GM06990 (cell line): ENCODE results near the gene HS6ST2.

ENCODE experiments used
- DNase-seq: peaks from one replicate; pipeline ENCODE4 v3.0.0-alpha.2; 2011; ENCODE audit not compliant: insufficient read length; ENCODE audit errors: extremely low read depth
- H3K27me3 ChIP-seq: replicated peaks from 2 replicates; pipeline ENCODE4 v1.6.0; 2011; ENCODE audit warnings: low read length; ENCODE audit not compliant: control insufficient read depth, insufficient read depth
- H3K36me3 ChIP-seq: 2 replicates; pipeline ENCODE4 v1.5.1; 2011; ENCODE audit warnings: low read length; ENCODE audit not compliant: control insufficient read depth, insufficient read depth
- H3K4me3 ChIP-seq: replicated peaks from 2 replicates; pipeline ENCODE4 v1.5.1; 2011; ENCODE audit warnings: low read depth, mild to moderate bottlenecking, control low read depth, low read length
- TF ChIP-seq, protein P1 (sequence below): IDR thresholded peaks from 2 replicates; pipeline ENCODE4 v1.5.1; 2011; ENCODE audit warnings: low read length, control low read depth, mild to moderate bottlenecking, inconsistent platforms; ENCODE audit not compliant: insufficient read depth, poor library complexity, severe bottlenecking

HS6ST2 gene

DNA sequence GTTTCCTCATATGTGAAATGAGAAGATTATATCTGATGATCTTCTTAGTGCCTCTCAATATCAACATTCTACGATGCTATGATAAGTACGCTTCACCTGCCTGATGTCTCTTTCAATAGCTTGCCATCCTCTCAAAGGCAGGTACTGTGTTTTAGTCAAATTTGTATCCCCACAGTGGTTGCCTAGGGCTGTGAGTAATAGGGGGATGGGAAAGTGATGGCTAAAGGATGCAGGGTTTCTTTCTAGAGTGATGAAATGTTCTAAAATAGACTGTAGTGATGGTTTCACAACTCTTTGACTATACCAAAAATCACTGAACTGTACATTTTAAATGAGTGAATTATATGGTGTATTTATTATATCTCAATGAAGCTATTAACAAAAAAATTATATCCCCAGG, 142.8 kb downstream of the HS6ST2 start:
- Histone ChIP-seq H3K27me3 (no peaks in the 10 kb centered on the region; the same call in 1 of the 2 replicates), H3K36me3 (no peaks in the 10 kb centered on the region)
- TF ChIP-seq, protein P1, sequence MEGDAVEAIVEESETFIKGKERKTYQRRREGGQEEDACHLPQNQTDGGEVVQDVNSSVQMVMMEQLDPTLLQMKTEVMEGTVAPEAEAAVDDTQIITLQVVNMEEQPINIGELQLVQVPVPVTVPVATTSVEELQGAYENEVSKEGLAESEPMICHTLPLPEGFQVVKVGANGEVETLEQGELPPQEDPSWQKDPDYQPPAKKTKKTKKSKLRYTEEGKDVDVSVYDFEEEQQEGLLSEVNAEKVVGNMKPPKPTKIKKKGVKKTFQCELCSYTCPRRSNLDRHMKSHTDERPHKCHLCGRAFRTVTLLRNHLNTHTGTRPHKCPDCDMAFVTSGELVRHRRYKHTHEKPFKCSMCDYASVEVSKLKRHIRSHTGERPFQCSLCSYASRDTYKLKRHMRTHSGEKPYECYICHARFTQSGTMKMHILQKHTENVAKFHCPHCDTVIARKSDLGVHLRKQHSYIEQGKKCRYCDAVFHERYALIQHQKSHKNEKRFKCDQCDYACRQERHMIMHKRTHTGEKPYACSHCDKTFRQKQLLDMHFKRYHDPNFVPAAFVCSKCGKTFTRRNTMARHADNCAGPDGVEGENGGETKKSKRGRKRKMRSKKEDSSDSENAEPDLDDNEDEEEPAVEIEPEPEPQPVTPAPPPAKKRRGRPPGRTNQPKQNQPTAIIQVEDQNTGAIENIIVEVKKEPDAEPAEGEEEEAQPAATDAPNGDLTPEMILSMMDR, result no peak

DNA sequence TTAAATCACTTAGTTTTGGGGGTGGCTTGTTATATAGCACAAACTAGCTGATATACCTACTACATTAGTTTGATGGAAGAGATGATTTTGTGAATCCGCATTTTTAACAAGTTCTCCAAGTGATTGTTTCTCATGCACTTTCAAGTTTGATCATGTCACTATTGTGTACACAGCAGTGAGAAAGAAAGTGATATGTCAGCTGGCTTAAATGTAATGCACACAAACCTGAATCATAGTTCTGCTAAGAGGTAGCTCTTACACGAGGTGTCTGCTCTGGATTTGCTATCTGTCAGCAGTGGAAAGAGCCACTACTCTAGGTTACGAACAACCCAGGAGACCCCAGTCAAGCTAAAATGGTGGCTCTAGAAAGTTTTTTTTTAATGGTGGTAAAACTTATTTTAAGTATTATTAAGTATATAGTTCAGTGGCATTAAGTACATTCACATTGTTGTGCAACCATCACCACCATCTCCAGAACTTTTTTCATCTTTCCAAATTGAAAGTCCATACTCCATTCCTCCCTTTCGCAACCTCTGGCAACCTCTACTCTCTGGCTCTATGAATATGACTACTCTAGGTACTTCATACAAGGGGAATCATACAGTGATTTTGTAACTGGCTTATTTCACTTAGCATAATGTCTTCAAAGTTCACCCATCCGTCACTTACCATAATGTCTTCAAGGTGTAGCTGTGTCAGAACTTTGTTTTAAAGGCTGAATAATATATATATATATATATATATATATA, 147.3 kb downstream of the HS6ST2 start:
- Histone ChIP-seq H3K27me3 (no peaks in the 10 kb centered on the region), H3K4me3 (no peak overlapping the region), H3K36me3 (no peaks in the 10 kb centered on the region)
- TF ChIP-seq, protein P1, result no peak
- DNase-seq, result no peak

More for the DNA sequence above, 142.8 kb downstream of the HS6ST2 start:
- H3K4me3 ChIP-seq, result no peak overlapping the region
- DNase-seq, result peak; percentile 9

DNA sequence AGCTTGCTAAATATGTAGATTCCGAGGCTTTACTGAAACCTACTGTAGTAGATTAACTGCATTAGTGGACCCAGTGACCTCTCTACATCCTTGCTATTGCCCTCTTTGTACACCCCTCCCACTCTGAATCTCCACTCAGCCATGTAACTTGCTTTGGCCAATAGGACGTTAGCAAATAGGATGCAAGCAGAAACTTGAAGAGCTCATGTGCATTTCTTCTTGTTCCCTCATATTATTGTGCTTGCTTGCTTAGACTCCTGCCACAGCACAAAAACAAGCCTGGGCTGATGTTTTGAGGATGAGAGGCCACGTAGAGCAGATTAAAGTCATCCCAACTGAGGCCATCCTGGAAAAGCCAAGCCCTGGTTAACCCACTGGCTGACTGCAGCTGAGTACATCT, 147.9 kb downstream of the HS6ST2 start:
- TF ChIP-seq, protein P1, result no peak
- H3K4me3 ChIP-seq, result no peak overlapping the region
- no peaks in the 10 kb centered on the region for H3K36me3 ChIP-seq
- no peaks in the 10 kb centered on the region for H3K27me3 ChIP-seq
- no peak for DNase-seq

DNA sequence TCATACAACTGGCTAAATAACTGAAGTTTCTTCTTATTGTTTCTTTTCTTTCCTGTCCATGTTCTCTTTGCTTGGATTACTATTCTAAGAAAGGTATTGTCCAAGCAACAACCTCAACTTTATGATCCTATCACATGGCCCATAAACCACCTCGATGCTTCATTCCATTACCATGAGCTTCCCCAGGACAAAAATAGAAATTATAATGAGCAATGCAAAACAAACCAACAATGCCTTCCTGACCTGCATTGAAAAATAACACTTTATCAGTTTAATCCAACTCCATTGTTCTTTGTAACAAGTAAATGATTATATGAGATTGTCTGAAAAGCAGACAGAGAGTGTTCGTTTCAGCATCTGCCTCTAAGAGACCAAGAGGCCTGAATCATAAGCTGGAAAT, 148.8 kb downstream of the HS6ST2 start:
- Histone ChIP-seq H3K4me3 (no peak overlapping the region), H3K27me3 (no peaks in the 10 kb centered on the region), H3K36me3 (no peaks in the 10 kb centered on the region)
- TF ChIP-seq, protein P1, result no peak
- DNase-seq, result no peak

DNA sequence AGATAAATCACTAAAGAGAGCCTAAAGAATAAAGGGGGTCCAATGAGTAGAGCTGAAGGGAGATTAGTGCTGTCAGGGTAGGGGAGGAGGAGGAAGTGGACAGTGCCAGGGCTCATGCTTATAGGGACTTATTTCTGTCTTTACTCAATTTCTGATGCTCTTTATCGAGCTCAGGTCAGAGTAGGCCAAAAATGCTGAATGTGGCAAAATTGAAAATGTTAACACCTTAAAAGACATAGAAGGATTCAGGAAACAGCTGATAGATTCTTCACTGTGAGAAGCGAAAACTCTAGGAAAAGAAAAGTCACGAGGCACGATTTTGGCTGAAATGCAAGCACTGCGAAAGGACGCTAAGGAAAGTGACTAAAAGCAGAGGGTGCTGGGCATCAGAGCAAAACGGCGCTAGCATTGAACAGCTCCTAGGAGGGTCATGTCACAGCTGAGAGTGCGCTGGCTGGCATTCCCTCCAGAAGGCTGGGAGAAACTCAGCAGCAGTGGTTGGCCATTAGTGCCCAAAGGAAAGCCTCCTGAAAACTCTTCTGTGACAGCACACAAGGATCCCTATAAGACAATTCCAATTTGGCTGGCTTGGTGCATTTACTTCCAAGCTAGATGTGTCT, 150.9 kb downstream of the HS6ST2 start:
- no peak for DNase-seq
- no peaks in the 10 kb centered on the region for H3K36me3 ChIP-seq
- no peak overlapping the region for H3K4me3 ChIP-seq
- H3K27me3 ChIP-seq, result no peaks in the 10 kb centered on the region; the same call in 1 of the 2 replicates
- TF ChIP-seq, protein P1, result no peak
